Ovary (tissue), 9 donors: Measurements from ENCODE around the gene PAPOLB. TPM values are rescaled to one million over a fixed set of nuclear protein-coding genes. Genes with fewer than 3 reads are reported as not detected.

ENCODE experiments used
- DNase-seq, 5 donors: peaks; one replicate each; pipeline ENCODE4 v3.0.0-alpha.2; 2019 to 2020
- H3K27ac ChIP-seq, 2 donors: fragments of 200-600 bp; one replicate each; pipeline versions ENCODE4 v1.5.1 to v1.8.0; 2019 to 2022
- H3K27me3 ChIP-seq: fragments of 200-600 bp; one replicate; pipeline ENCODE4 v1.8.0; 2022
- H3K36me3 ChIP-seq: fragments of 200-600 bp; sonication (generic); one replicate; pipeline ENCODE4 v1.5.1; 2019
- H3K4me1 ChIP-seq: one replicate; pipeline ENCODE4 v1.8.1; 2013; ENCODE audit warnings: mild to moderate bottlenecking, moderate library complexity; ENCODE audit not compliant: insufficient read depth
- H3K4me3 ChIP-seq: fragments of 200-600 bp; sonication (generic); one replicate; pipeline ENCODE4 v1.5.1; 2017
- H3K9me3 ChIP-seq, 2 donors: fragments of 200-600 bp in 1 of 2; sonication (generic) in 1 of 2; one replicate each; pipeline versions ENCODE4 v1.5.1 to v1.8.1; 2013 to 2019; ENCODE audit warnings: mild to moderate bottlenecking in 1 of 2, moderate library complexity in 1 of 2
- EP300 ChIP-seq: sonication (generic); formaldehyde crosslinking; IDR thresholded peaks from one replicate; pipeline ENCODE4 v1.6.1; 2017; ENCODE audit warnings: antibody characterized with exemption
- POLR2A ChIP-seq: fragments of 450-650 bp; IDR thresholded peaks from one replicate; pipeline ENCODE4 v1.6.1; 2017; ENCODE audit warnings: antibody characterized with exemption, mild to moderate bottlenecking, moderate library complexity
- WGBS, 3 donors: extraction: QIAGEN DNeasy Blood & Tissue Kit in 1 of 3; methylation state at CpG; one replicate each; pipeline versions ENCODE4 v1.1.5 to v1.1.7; 2013 to 2017; 5-methylcytosine and 5-hydroxymethylcytosine counted together
- intact Hi-C, 4 donors: fragments of 100-400 bp; cut with DNase I; formaldehyde crosslinking; loops; one replicate each; pipeline versions ENCODE4 v1.11.0 to v1.15.1; 2022 to 2023
- polyA plus RNA-seq, 2 donors: library from polyadenylated mRNA; stranded (reverse); fragments of 200-250 nt in 1 of 2; fragments of 350-450 nt in 1 of 2; fragmentation: Illumina TruSeq in 1 of 2; extraction: RNeasy Lipid Tissue Mini Kit (QIAGEN cat#74804) in 1 of 2; gene quantifications; one replicate each; pipeline ENCODE4 v1.2.3, GENCODE V29; 2013 to 2014
- total RNA-seq, 7 donors: library from RNA; depleted of rRNA in 2 of 7; stranded (reverse); fragments of >200 nt in 2 of 7; fragmentation: NEBNext Ultra II Directional in 3 of 7; extraction: Animal tissue kit (Norgen Biotek cat#: 25700) in 3 of 7; gene quantifications; one replicate each; pipeline versions ENCODE4 v1.1.0 to v1.2.4, GENCODE V29; 2016 to 2023
- TF ChIP-seq, protein P1 (sequence below), 3 donors: fragments of 450-650 bp in 2 of 3; fragments of 200-600 bp in 1 of 3; IDR thresholded peaks; one replicate each; pipeline versions ENCODE4 v1.5.1 to v1.8.0; 2016 to 2022; ENCODE audit warnings: antibody characterized with exemption in 3 of 3, mild to moderate bottlenecking in 1 of 3
- donor health status: DM: no; HTN: no; CAD: no; lungs with moderate emphysema.
- donor health status: DM: no; HTN: no; CAD: no.
- donor health status: Bipolar disorder and iron deficiency.
- donor health status: DM: yes; HTN: yes; CAD: no.
- donor health status: DM: no; HTN: no; CAD: no.
- donor health status: DM: yes; HTN: yes; CAD: no.

The PAPOLB gene
- total and polyA plus RNA-seq, 9 donors: under 0.01 to 0.36 (median 0.09) TPM; not detected in 3

DNA sequence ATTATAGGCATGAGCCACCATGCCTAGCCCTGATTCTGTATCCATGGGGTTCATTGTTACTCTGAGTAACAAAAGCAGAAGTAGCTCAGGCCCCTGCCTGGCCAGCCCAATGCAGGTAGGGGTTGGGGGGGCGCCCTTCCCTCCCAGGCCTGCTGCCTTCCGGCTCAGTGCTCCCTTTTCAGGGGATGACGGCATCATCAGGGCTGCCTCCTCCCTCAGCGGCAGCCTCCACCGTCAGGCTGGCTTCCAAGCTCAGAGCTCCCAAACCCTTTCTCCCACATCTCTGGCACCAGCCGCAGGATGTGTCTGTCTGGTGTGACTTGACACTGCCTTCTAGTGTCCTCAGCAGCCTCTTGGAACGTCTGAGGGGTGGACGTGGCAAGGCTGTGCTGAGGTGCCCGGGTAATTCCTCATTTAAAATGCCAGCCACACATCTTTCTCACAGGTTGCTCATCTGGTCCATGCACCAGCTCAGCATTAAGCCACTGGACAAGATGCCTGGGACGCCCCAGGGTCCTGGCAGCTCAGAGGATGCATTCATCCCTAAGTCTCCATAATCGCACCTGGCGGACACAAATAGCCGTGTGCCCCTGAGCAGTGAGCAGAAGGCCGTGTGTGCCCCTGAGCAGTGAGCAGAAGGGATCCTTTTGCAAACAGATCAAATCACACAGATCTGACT is 38.2 kb downstream of the PAPOLB start:
- Histone ChIP-seq H3K9me3 (no peaks in the 10 kb centered on the region), H3K4me1 (peaks cover 8% of the 10 kb centered on the region), H3K4me3 (no peak overlapping the region), H3K36me3 (no peaks in the 10 kb centered on the region), H3K27ac (peak overlapping the region in 1 of 2 donors; percentile 26), H3K27me3 (no peaks in the 10 kb centered on the region)
- 73 to 84% (median 75%) methylated on average over 14 of the region's 14 CpGs for WGBS, 3 donors
- TF ChIP-seq POLR2A: no peak
- DNase-seq: no peak
- intact Hi-C loops: no loop called here

DNA sequence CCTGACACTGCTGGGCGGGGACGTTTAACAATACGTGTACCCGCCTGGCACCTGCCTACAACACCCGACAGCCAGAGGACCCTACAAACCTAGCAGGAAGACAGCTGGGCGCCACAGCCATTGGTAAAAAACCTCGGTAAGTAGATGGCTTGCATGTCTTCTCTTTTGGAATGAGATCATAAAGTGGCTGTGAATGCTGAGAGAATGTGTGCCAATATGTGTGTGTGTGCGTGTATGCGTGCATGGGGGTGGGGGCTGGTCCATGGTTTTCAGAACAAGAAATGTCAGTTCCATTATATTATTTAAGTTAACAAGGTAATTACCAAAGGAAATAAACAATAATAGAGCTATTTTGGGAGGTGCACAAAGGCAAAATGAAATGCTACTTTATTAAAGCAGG is 39.2 kb downstream of the PAPOLB start:
- Histone ChIP-seq H3K27ac (no peak overlapping the region), H3K4me3 (no peak overlapping the region), H3K36me3 (no peaks in the 10 kb centered on the region), H3K4me1 (peaks cover 12% of the 10 kb centered on the region), H3K9me3 (no peaks in the 10 kb centered on the region), H3K27me3 (no peaks in the 10 kb centered on the region)
- 87 to 90% (median 89%) methylated on average over 9 of the region's 9 CpGs for WGBS, 3 donors
- TF ChIP-seq POLR2A (no peak), EP300 (no peak)
- TF ChIP-seq, protein P1, sequence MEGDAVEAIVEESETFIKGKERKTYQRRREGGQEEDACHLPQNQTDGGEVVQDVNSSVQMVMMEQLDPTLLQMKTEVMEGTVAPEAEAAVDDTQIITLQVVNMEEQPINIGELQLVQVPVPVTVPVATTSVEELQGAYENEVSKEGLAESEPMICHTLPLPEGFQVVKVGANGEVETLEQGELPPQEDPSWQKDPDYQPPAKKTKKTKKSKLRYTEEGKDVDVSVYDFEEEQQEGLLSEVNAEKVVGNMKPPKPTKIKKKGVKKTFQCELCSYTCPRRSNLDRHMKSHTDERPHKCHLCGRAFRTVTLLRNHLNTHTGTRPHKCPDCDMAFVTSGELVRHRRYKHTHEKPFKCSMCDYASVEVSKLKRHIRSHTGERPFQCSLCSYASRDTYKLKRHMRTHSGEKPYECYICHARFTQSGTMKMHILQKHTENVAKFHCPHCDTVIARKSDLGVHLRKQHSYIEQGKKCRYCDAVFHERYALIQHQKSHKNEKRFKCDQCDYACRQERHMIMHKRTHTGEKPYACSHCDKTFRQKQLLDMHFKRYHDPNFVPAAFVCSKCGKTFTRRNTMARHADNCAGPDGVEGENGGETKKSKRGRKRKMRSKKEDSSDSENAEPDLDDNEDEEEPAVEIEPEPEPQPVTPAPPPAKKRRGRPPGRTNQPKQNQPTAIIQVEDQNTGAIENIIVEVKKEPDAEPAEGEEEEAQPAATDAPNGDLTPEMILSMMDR (IDR thresholded peaks at IDR 0.05): no peak
- intact Hi-C loops: no loop called here
- no peak for DNase-seq

DNA sequence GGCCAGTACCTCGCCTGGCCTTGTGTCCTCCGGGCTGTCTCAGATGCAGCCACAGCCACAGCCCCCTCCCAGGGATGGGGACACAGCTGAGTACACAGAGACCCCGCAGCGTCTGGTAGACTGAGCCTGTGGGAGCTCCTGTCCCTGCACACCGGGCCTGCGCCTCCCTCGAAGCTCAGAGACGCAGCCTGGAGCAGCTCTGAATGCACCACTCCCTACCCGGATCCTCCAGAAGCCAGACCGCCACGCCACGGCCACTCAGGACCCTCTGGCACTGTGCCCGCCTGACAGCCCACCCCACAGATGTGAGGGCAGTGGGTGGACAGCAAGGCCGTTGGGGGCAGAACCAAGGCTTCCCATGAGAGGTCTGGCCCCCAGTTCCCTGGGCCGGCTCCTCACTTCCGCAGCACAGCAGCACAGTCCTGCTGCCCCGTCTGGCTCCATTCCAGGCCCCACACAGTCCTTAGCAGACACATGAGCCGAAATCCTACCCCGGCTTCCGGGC is 40.8 kb downstream of the PAPOLB start:
- intact Hi-C loops: no loop called here
- Histone ChIP-seq H3K36me3 (no peaks in the 10 kb centered on the region), H3K27me3 (no peaks in the 10 kb centered on the region), H3K27ac (no peak overlapping the region), H3K9me3 (no peaks in the 10 kb centered on the region), H3K4me3 (no peak overlapping the region), H3K4me1 (peaks cover 12% of the 10 kb centered on the region)
- TF ChIP-seq EP300 (no peak), POLR2A (no peak)
- TF ChIP-seq, protein P1 (IDR thresholded peaks at IDR 0.05): no peak
- WGBS, 3 donors: 84 to 86% (median 84%) methylated on average over 20 of the region's 20 CpGs
- DNase-seq: no peak

DNA sequence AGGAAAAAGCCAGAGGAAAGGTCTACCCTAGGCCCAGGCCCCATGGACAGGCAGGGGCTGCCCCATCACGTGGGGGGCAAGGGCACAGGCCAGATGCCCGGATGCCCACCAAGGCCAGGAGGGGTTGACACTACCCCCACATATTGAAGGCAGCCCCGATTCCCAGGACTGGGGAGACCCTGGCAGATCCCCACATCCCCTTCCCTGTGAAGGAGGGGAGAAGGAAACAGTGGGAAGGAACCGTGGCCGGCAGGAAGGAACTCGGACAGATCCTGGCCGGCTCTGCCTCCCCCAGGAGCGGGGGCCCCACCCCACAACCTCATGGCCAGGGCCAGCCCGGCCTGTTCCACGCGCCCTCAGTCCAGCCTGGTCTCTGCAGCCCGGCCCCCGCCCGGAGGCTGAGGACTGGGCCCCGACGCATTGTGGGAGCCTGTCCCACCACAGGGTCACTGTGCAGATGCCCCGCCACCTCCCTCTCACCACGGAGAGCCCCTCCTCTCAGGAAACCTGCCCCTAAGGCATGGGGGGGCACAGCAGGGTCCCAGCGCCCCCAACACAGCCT is 41.3 kb downstream of the PAPOLB start:
- H3K4me1 ChIP-seq: peaks cover 12% of the 10 kb centered on the region
- H3K36me3 ChIP-seq: no peaks in the 10 kb centered on the region
- H3K27ac ChIP-seq: no peak overlapping the region
- WGBS, 3 donors: 61 to 78% (median 74%) methylated on average over 19 of the region's 19 CpGs
- intact Hi-C loops: no loop called here
- H3K4me3 ChIP-seq: no peak overlapping the region
- H3K9me3 ChIP-seq: no peaks in the 10 kb centered on the region
- H3K27me3 ChIP-seq: no peaks in the 10 kb centered on the region
- DNase-seq: peak in 1 of 5 donors; percentile 10
- TF ChIP-seq EP300: no peak
- no peak for TF ChIP-seq POLR2A
- TF ChIP-seq, protein P1 (IDR thresholded peaks at IDR 0.05): no peak
